Panc1 (cell line): ENCODE data around the gene IGFBP1.
"Not testable (repeated sequence)": the region's sequence is repeated elsewhere in the genome, so short reads cannot be mapped to it uniquely, and the experiment has no call there.

Experiments used
- POLR2AphosphoS5 ChIP-seq: IDR thresholded peaks from 2 replicates; pipeline ENCODE4 v1.6.1; 2012; ENCODE audit warnings: mild to moderate bottlenecking, low read depth, low read length, moderate library complexity
- TF ChIP-seq, protein P1 (sequence below): fragments of 450-650 bp; IDR thresholded peaks from 2 replicates; pipeline ENCODE4 v1.5.1; 2017; ENCODE audit warnings: mild to moderate bottlenecking

- TF ChIP-seq, protein P1, sequence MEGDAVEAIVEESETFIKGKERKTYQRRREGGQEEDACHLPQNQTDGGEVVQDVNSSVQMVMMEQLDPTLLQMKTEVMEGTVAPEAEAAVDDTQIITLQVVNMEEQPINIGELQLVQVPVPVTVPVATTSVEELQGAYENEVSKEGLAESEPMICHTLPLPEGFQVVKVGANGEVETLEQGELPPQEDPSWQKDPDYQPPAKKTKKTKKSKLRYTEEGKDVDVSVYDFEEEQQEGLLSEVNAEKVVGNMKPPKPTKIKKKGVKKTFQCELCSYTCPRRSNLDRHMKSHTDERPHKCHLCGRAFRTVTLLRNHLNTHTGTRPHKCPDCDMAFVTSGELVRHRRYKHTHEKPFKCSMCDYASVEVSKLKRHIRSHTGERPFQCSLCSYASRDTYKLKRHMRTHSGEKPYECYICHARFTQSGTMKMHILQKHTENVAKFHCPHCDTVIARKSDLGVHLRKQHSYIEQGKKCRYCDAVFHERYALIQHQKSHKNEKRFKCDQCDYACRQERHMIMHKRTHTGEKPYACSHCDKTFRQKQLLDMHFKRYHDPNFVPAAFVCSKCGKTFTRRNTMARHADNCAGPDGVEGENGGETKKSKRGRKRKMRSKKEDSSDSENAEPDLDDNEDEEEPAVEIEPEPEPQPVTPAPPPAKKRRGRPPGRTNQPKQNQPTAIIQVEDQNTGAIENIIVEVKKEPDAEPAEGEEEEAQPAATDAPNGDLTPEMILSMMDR, result not testable (repeated sequence)
- TF ChIP-seq POLR2AphosphoS5, result not testable (repeated sequence)
These were observed 41.8 kb upstream of the IGFBP1 start for GRCh38 chr7:45846536-45846935.
